ENCODE measurements around the gene MME. TPM values are rescaled to one million over a fixed set of nuclear protein-coding genes. Genes with fewer than 3 reads are reported as not detected.

The MME gene
- total RNA-seq, 4 donors from 2014 or later, result 1.5 to 96.1 (median 4.2) TPM

- H3K4me1 ChIP-seq, result no peaks in the 10 kb centered on the region
- intact Hi-C loops (cut with DNase I; ENCODE audit: low total_unique reads), result no loop called here
- no peaks in the 10 kb centered on the region for H3K9me3 ChIP-seq
- no peak overlapping the region for H3K4me3 ChIP-seq
- H3K36me3 ChIP-seq, result no peaks in the 10 kb centered on the region
- no peaks in the 10 kb centered on the region for H3K27me3 ChIP-seq
- H3K27ac ChIP-seq, result no peak overlapping the region
- DNase-seq, result no peak
- no peak for TF ChIP-seq POLR2A (IDR thresholded peaks at IDR 0.05)
- no peak for TF ChIP-seq CTCF (IDR thresholded peaks at IDR 0.05)
Measured at GRCh38 chr3:155227141-155227540, 147.0 kb downstream of the MME start.

GRCh38 chr3:155228676-155229075 is 148.6 kb downstream of the MME start:
- Histone ChIP-seq H3K27ac (no peak overlapping the region), H3K4me1 (no peaks in the 10 kb centered on the region), H3K27me3 (no peaks in the 10 kb centered on the region), H3K9me3 (no peaks in the 10 kb centered on the region), H3K4me3 (no peak overlapping the region), H3K36me3 (no peaks in the 10 kb centered on the region)
- TF ChIP-seq CTCF (IDR thresholded peaks at IDR 0.05), result no peak
- no peak for TF ChIP-seq POLR2A (IDR thresholded peaks at IDR 0.05)
- DNase-seq, result no peak
- intact Hi-C loops (cut with DNase I; ENCODE audit: low total_unique reads), result no loop called here

GRCh38 chr3:155229086-155229485 is 149.0 kb downstream of the MME start:
- intact Hi-C loops (cut with DNase I; ENCODE audit: low total_unique reads), result no loop called here
- Histone ChIP-seq H3K27me3 (no peaks in the 10 kb centered on the region), H3K36me3 (no peaks in the 10 kb centered on the region), H3K4me1 (no peaks in the 10 kb centered on the region), H3K4me3 (no peak overlapping the region), H3K9me3 (no peaks in the 10 kb centered on the region), H3K27ac (no peak overlapping the region)
- DNase-seq, result no peak
- TF ChIP-seq CTCF (IDR thresholded peaks at IDR 0.05), result no peak
- TF ChIP-seq POLR2A (IDR thresholded peaks at IDR 0.05), result no peak

GRCh38 chr3:155230382-155230781 is 150.3 kb downstream of the MME start:
- Histone ChIP-seq H3K27me3 (no peaks in the 10 kb centered on the region), H3K9me3 (no peaks in the 10 kb centered on the region), H3K27ac (no peak overlapping the region), H3K4me1 (no peaks in the 10 kb centered on the region), H3K36me3 (no peaks in the 10 kb centered on the region), H3K4me3 (no peak overlapping the region)
- TF ChIP-seq CTCF (IDR thresholded peaks at IDR 0.05) (no peak), POLR2A (IDR thresholded peaks at IDR 0.05) (no peak)
- no peak for DNase-seq
- intact Hi-C loops (cut with DNase I; ENCODE audit: low total_unique reads), result no loop called here

GRCh38 chr3:155231792-155232191 is 151.7 kb downstream of the MME start:
- H3K4me3 ChIP-seq, result no peak overlapping the region
- no peak overlapping the region for H3K27ac ChIP-seq
- no peaks in the 10 kb centered on the region for H3K4me1 ChIP-seq
- intact Hi-C loops (cut with DNase I; ENCODE audit: low total_unique reads), result no loop called here
- TF ChIP-seq CTCF (IDR thresholded peaks at IDR 0.05) (no peak), POLR2A (IDR thresholded peaks at IDR 0.05) (no peak)
- no peaks in the 10 kb centered on the region for H3K9me3 ChIP-seq
- DNase-seq, result no peak
- H3K36me3 ChIP-seq, result no peaks in the 10 kb centered on the region
- no peaks in the 10 kb centered on the region for H3K27me3 ChIP-seq

Data from uterus (tissue), 4 donors.